Stimulated activated naive B cell treated with anti-CD40 and anti-IgM and Interleukin-4, amounts not matched to agents 10 μg/mL and 1 μg/mL and 100 μg/mL, for 72 hours (primary cell): ENCODE measurements around the gene DOCK1.
"Not testable (repeated sequence)": the region's sequence is repeated elsewhere in the genome, so short reads cannot be mapped to it uniquely, and the experiment has no call there.

Experiments used
- ATAC-seq, 2 donors: fragments of 150-1000 bp; cut with Tn5 transposase; replicated peaks; 2 replicates each; pipeline ENCODE4 v1.10.0; 2021; ENCODE audit warnings: moderate library complexity in 1 of 2
- DNase-seq: peaks from one replicate; pipeline ENCODE4 v3.0.0; 2021
- H3K27ac Mint-ChIP-seq: one replicate; pipeline ENCODE4 v1.8.0; 2022; ENCODE audit warnings: mild to moderate bottlenecking, mixed read lengths
- H3K27me3 Mint-ChIP-seq, 2 donors: one replicate each; pipeline ENCODE4 v1.8.0; 2022; ENCODE audit warnings: mixed read lengths in 2 of 2
- H3K36me3 Mint-ChIP-seq, 2 donors: one replicate each; pipeline ENCODE4 v1.8.0; 2022; ENCODE audit warnings: mixed read lengths in 2 of 2, mild to moderate bottlenecking in 1 of 2
- H3K4me1 Mint-ChIP-seq, 2 donors: one replicate each; pipeline ENCODE4 v1.8.0; 2022; ENCODE audit warnings: mixed read lengths in 2 of 2, mild to moderate bottlenecking in 1 of 2
- H3K4me3 Mint-ChIP-seq, 2 donors: one replicate each; pipeline ENCODE4 v1.8.0; 2022; ENCODE audit warnings: mild to moderate bottlenecking in 2 of 2, mixed read lengths in 2 of 2, moderate library complexity in 1 of 2
- H3K9me3 Mint-ChIP-seq, 2 donors: one replicate each; pipeline ENCODE4 v1.8.0; 2022; ENCODE audit warnings: mixed read lengths in 2 of 2, mild to moderate bottlenecking in 1 of 2

The DOCK1 gene

GRCh38 chr10:126892226-126893175, 12.7 kb upstream of the DOCK1 start:
- no peak overlapping the region for H3K27ac Mint-ChIP-seq
- H3K9me3 Mint-ChIP-seq = peaks cover 0 to 6% of the 10 kb centered on the region in 2 donors
- H3K4me3 Mint-ChIP-seq = no peak overlapping the region
- H3K4me1 Mint-ChIP-seq = no peaks in the 10 kb centered on the region
- no peak for DNase-seq
- ATAC-seq = no peak
- no peaks in the 10 kb centered on the region for H3K36me3 Mint-ChIP-seq
- no peaks in the 10 kb centered on the region for H3K27me3 Mint-ChIP-seq

GRCh38 chr10:126893206-126893605, 12.0 kb upstream of the DOCK1 start:
- ATAC-seq = no peak
- H3K36me3 Mint-ChIP-seq = no peaks in the 10 kb centered on the region
- no peak overlapping the region for H3K4me3 Mint-ChIP-seq

GRCh38 chr10:126893841-126894240, 11.4 kb upstream of the DOCK1 start:
- ATAC-seq = no peak
- H3K36me3 Mint-ChIP-seq = no peaks in the 10 kb centered on the region
- H3K4me1 Mint-ChIP-seq = no peaks in the 10 kb centered on the region
- DNase-seq = no peak
- H3K9me3 Mint-ChIP-seq = peaks cover 3 to 9% of the 10 kb centered on the region in 2 donors
- no peaks in the 10 kb centered on the region for H3K27me3 Mint-ChIP-seq
- no peak overlapping the region for H3K27ac Mint-ChIP-seq
- no peak overlapping the region for H3K4me3 Mint-ChIP-seq

More at GRCh38 chr10:126893206-126893605, 12.0 kb upstream of the DOCK1 start:
- H3K9me3 Mint-ChIP-seq = peaks cover 3 to 6% of the 10 kb centered on the region in 2 donors
- H3K27ac Mint-ChIP-seq = no peak overlapping the region
- no peaks in the 10 kb centered on the region for H3K4me1 Mint-ChIP-seq
- no peak for DNase-seq
- H3K27me3 Mint-ChIP-seq = no peaks in the 10 kb centered on the region

- no peaks in the 10 kb centered on the region for H3K4me1 Mint-ChIP-seq
- H3K27ac Mint-ChIP-seq = no peak overlapping the region
- H3K4me3 Mint-ChIP-seq = no peak overlapping the region
- peaks cover 9 to 15% of the 10 kb centered on the region in 2 donors for H3K9me3 Mint-ChIP-seq
- no peaks in the 10 kb centered on the region for H3K36me3 Mint-ChIP-seq
- H3K27me3 Mint-ChIP-seq = no peaks in the 10 kb centered on the region
- ATAC-seq = no peak
- DNase-seq = no peak
These were observed 9.9 kb upstream of the DOCK1 start for GRCh38 chr10:126895214-126895781.

GRCh38 chr10:126898460-126898859, 6.8 kb upstream of the DOCK1 start:
- ATAC-seq = no peak
- DNase-seq = no peak
- Mint-ChIP-seq H3K4me3 (no peak overlapping the region), H3K36me3 (no peaks in the 10 kb centered on the region), H3K27ac (no peak overlapping the region), H3K27me3 (peaks cover 3 to 4% of the 10 kb centered on the region in 2 donors), H3K4me1 (no peaks in the 10 kb centered on the region), H3K9me3 (peaks cover 9 to 10% of the 10 kb centered on the region in 2 donors)

- DNase-seq, H3K4me3 Mint-ChIP-seq, H3K4me1 Mint-ChIP-seq, H3K36me3 Mint-ChIP-seq, ATAC-seq, H3K27ac Mint-ChIP-seq: not testable (repeated sequence)
- Mint-ChIP-seq H3K27me3 (peaks cover 14 to 15% of the 10 kb centered on the region in 2 donors), H3K9me3 (peaks cover 9 to 11% of the 10 kb centered on the region in 2 donors)
These were observed 5.7 kb upstream of the DOCK1 start for GRCh38 chr10:126899529-126899928.

GRCh38 chr10:126902157-126902556, 3.1 kb upstream of the DOCK1 start:
- no peak for DNase-seq
- peaks cover 9 to 11% of the 10 kb centered on the region in 2 donors for H3K9me3 Mint-ChIP-seq
- H3K4me1 Mint-ChIP-seq = peaks cover 0 to 5% of the 10 kb centered on the region in 2 donors
- H3K27me3 Mint-ChIP-seq = peaks cover 27 to 41% of the 10 kb centered on the region in 2 donors
- peaks cover 5 to 6% of the 10 kb centered on the region in 2 donors for H3K36me3 Mint-ChIP-seq
- H3K27ac Mint-ChIP-seq = no peak overlapping the region
- no peak overlapping the region for H3K4me3 Mint-ChIP-seq
- ATAC-seq = no peak

- DNase-seq = no peak
- no peak for ATAC-seq
- peaks cover 32 to 48% of the 10 kb centered on the region in 2 donors for H3K27me3 Mint-ChIP-seq
- H3K4me3 Mint-ChIP-seq = no peak overlapping the region
- no peak overlapping the region for H3K27ac Mint-ChIP-seq
- H3K4me1 Mint-ChIP-seq = peaks cover 0 to 5% of the 10 kb centered on the region in 2 donors
- H3K36me3 Mint-ChIP-seq = peaks cover 5 to 6% of the 10 kb centered on the region in 2 donors
- H3K9me3 Mint-ChIP-seq = peaks cover 6 to 7% of the 10 kb centered on the region in 2 donors
These were observed 1.4 kb upstream of the DOCK1 start for GRCh38 chr10:126903656-126904360.

GRCh38 chr10:126904516-126904817, 761 bp upstream of the DOCK1 start:
- Mint-ChIP-seq H3K27ac (no peak overlapping the region), H3K27me3 (peaks cover 32 to 48% of the 10 kb centered on the region in 2 donors), H3K36me3 (peaks cover 5 to 6% of the 10 kb centered on the region in 2 donors), H3K4me3 (no peak overlapping the region), H3K4me1 (peaks cover 0 to 5% of the 10 kb centered on the region in 2 donors), H3K9me3 (peaks cover 3 to 5% of the 10 kb centered on the region in 2 donors)
- ATAC-seq (no peak), DNase-seq (no peak)

GRCh38 chr10:126905776-126906703, 812 bp downstream of the DOCK1 start:
- ATAC-seq = no peak
- H3K27ac Mint-ChIP-seq = no peak overlapping the region

GRCh38 chr10:126906704-126907422, 1.6 kb downstream of the DOCK1 start:
- peak overlapping the region; percentile 49 to 72 for H3K4me3 Mint-ChIP-seq
- no peak overlapping the region for H3K27ac Mint-ChIP-seq
- no peak for ATAC-seq

More at GRCh38 chr10:126905776-126906703, 812 bp downstream of the DOCK1 start:
- Mint-ChIP-seq H3K4me3 (peak overlapping the region; percentile 49 to 72), H3K27me3 (peaks cover 32 to 50% of the 10 kb centered on the region in 2 donors), H3K9me3 (peaks cover under 1 to 2% of the 10 kb centered on the region in 2 donors), H3K36me3 (peaks cover 5 to 6% of the 10 kb centered on the region in 2 donors), H3K4me1 (peaks cover 0 to 5% of the 10 kb centered on the region in 2 donors)
- no peak for DNase-seq

GRCh38 chr10:126907423-126907970, 2.3 kb downstream of the DOCK1 start:
- peaks cover 2 to 4% of the 10 kb centered on the region in 2 donors for H3K9me3 Mint-ChIP-seq
- DNase-seq = no peak
- no peak overlapping the region for H3K27ac Mint-ChIP-seq
- no peak for ATAC-seq
- no peak overlapping the region for H3K4me3 Mint-ChIP-seq
- H3K27me3 Mint-ChIP-seq = peaks cover 32 to 53% of the 10 kb centered on the region in 2 donors
- peaks cover 5 to 6% of the 10 kb centered on the region in 2 donors for H3K36me3 Mint-ChIP-seq
- peaks cover 0 to 5% of the 10 kb centered on the region in 2 donors for H3K4me1 Mint-ChIP-seq

More at GRCh38 chr10:126906704-126907422, 1.6 kb downstream of the DOCK1 start:
- peaks cover 32 to 53% of the 10 kb centered on the region in 2 donors for H3K27me3 Mint-ChIP-seq
- peaks cover 0 to 5% of the 10 kb centered on the region in 2 donors for H3K4me1 Mint-ChIP-seq
- H3K36me3 Mint-ChIP-seq = peaks cover 5 to 6% of the 10 kb centered on the region in 2 donors
- peaks cover 2 to 4% of the 10 kb centered on the region in 2 donors for H3K9me3 Mint-ChIP-seq
- DNase-seq = no peak
